ENCODE measurements around the gene SEZ6.

SEZ6 gene

DNA sequence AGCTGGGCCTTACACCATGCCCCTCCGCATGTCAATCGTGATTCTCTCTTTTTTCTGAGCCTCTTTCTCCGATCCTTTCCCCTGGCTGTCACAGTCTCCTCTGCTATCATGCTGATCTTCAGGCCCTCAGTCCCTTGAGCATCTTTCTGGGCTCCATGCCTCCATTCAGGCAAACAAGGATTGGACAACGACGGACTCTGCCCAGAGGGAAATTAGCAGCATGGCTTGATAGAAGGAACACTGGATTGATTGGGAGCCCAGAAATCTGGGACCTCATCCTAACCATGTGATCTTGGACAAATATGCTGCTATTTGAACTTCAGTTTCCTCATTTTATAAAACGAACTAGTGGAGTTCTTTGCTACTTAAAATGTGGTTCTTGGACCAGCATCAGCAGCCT lies 35.0 kb downstream of the SEZ6 start (continued):
- TF ChIP-seq ZNF677 (tag by site-specific recombination; IDR thresholded peaks at IDR 0.05) (no peak), ZNF48 (tag by site-specific recombination; IDR thresholded peaks at IDR 0.05) (no peak), ZNF138 (tag by site-specific recombination; IDR thresholded peaks at IDR 0.05; ENCODE audit: borderline replicate concordance) (no peak), ZNF707 (tag by site-specific recombination; IDR thresholded peaks at IDR 0.05) (no peak), GLIS2 (tag by site-specific recombination; IDR thresholded peaks at IDR 0.05) (no peak), ZNF146 (tag by site-specific recombination; IDR thresholded peaks at IDR 0.05) (no peak), ZNF600 (tag by site-specific recombination; IDR thresholded peaks at IDR 0.05) (no peak)
- TF ChIP-seq, protein P1, sequence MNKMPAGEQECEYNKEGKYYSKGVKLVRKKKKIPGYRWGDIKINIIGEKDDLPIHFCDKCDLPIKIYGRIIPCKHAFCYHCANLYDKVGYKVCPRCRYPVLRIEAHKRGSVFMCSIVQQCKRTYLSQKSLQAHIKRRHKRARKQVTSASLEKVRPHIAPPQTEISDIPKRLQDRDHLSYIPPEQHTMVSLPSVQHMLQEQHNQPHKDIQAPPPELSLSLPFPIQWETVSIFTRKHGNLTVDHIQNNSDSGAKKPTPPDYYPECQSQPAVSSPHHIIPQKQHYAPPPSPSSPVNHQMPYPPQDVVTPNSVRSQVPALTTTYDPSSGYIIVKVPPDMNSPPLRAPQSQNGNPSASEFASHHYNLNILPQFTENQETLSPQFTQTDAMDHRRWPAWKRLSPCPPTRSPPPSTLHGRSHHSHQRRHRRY (tag by site-specific recombination; IDR thresholded peaks at IDR 0.05), result no peak
- TF ChIP-seq, protein P2, sequence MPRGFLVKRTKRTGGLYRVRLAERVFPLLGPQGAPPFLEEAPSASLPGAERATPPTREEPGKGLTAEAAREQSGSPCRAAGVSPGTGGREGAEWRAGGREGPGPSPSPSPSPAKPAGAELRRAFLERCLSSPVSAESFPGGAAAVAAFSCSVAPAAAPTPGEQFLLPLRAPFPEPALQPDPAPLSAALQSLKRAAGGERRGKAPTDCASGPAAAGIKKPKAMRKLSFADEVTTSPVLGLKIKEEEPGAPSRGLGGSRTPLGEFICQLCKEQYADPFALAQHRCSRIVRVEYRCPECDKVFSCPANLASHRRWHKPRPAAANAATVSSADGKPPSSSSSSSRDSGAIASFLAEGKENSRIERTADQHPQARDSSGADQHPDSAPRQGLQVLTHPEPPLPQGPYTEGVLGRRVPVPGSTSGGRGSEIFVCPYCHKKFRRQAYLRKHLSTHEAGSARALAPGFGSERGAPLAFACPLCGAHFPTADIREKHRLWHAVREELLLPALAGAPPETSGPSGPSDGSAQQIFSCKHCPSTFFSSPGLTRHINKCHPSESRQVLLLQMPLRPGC (tag by site-specific recombination; IDR thresholded peaks at IDR 0.05), result no peak
- TF ChIP-seq, protein P3, sequence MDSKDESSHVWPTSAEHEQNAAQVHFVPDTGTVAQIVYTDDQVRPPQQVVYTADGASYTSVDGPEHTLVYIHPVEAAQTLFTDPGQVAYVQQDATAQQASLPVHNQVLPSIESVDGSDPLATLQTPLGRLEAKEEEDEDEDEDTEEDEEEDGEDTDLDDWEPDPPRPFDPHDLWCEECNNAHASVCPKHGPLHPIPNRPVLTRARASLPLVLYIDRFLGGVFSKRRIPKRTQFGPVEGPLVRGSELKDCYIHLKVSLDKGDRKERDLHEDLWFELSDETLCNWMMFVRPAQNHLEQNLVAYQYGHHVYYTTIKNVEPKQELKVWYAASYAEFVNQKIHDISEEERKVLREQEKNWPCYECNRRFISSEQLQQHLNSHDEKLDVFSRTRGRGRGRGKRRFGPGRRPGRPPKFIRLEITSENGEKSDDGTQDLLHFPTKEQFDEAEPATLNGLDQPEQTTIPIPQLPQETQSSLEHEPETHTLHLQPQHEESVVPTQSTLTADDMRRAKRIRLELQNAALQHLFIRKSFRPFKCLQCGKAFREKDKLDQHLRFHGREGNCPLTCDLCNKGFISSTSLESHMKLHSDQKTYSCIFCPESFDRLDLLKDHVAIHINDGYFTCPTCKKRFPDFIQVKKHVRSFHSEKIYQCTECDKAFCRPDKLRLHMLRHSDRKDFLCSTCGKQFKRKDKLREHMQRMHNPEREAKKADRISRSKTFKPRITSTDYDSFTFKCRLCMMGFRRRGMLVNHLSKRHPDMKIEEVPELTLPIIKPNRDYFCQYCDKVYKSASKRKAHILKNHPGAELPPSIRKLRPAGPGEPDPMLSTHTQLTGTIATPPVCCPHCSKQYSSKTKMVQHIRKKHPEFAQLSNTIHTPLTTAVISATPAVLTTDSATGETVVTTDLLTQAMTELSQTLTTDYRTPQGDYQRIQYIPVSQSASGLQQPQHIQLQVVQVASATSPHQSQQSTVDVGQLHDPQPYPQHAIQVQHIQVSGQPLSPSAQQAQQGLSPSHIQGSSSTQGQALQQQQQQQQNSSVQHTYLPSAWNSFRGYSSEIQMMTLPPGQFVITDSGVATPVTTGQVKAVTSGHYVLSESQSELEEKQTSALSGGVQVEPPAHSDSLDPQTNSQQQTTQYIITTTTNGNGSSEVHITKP (tag by site-specific recombination; IDR thresholded peaks at IDR 0.05), result no peak

DNA sequence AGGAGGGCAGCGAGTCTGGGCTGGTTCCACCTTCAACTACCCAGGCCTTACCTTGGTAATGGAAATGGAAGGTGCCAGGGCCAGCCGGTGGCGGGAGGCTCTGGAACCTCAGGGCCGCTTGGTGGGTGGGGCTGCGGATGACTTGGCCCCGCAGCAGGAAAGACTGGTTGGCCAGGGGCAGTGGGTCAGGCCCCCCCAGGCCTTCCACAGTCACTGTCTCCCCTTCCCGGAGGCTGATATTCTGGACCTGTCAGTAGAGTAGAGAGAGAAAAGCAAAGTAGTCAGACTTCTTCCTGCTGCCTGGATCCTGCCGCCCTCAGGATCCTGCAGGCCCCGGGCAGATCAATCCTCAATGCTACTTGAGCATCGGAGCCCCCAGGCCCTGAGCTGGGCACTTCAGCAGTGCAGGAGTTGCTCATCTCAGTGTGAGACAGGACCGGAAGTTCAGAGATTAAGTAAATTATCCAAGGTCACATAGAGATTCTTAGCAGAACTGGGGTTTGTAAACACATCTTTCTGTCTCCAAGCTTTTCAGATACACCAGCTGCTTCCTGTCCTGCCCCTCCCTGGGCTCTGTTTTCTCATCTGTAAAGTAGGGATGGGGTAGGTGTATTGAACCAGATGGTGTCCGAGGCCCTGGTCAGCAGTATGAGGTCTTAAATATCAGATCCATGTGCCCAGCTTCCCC lies 36.0 kb downstream of the SEZ6 start:
- Histone ChIP-seq H3K36me3 (ENCODE audit: control insufficient read depth in 2 of 2, insufficient read depth in 1 of 2, low read length in 2 of 2) (no peaks in the 10 kb centered on the region), H3K9me3 (ENCODE audit: control insufficient read depth, insufficient read depth, low read depth, low read length) (no peaks in the 10 kb centered on the region), H3K27ac (ENCODE audit: extremely low read depth, low read depth, low read length) (no peak overlapping the region), H3K4me1 (ENCODE audit: control insufficient read depth, insufficient read depth, low read length) (no peaks in the 10 kb centered on the region), H3K4me3 (ENCODE audit: low read depth, low read length) (no peak overlapping the region)
- ChIA-PET POLR2A (no interaction called here), CTCF (interaction anchor here (0.6 to 7.7 kb wide), 7 partner anchors 17 to 243 kb away, joined by 3 to 119 read pairs (median 7); no protein-coding TSS in a partner anchor)
- TF ChIP-seq, protein P4, sequence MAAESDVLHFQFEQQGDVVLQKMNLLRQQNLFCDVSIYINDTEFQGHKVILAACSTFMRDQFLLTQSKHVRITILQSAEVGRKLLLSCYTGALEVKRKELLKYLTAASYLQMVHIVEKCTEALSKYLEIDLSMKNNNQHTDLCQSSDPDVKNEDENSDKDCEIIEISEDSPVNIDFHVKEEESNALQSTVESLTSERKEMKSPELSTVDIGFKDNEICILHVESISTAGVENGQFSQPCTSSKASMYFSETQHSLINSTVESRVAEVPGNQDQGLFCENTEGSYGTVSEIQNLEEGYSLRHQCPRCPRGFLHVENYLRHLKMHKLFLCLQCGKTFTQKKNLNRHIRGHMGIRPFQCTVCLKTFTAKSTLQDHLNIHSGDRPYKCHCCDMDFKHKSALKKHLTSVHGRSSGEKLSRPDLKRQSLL (tag by site-specific recombination; IDR thresholded peaks at IDR 0.05), result no peak
- TF ChIP-seq ZNF654 (tag by site-specific recombination; IDR thresholded peaks at IDR 0.05; ENCODE audit: low read depth) (no peak), ZNF449 (tag by site-specific recombination; IDR thresholded peaks at IDR 0.05) (0 out of 2 replicates have a peak, but pooled peaks have one; percentile 64), ZNF366 (tag by site-specific recombination; conservative IDR thresholded peaks at IDR 0.05) (no peak), KLF9 (tag by site-specific recombination; IDR thresholded peaks at IDR 0.05; ENCODE audit: low read depth) (no peak), OSR2 (tag by site-specific recombination; IDR thresholded peaks at IDR 0.05) (no peak)
